BJ (cell line): ENCODE data around the gene PAIP2. TPM values are rescaled to one million over a fixed set of nuclear protein-coding genes. Genes with fewer than 3 reads are reported as not detected.

ENCODE experiments used
- CTCF ChIA-PET: fragments of 350-600 bp; formaldehyde crosslinking; extraction: SDS; loops from one replicate; lab custom pipeline; 2021; ENCODE audit warnings: antibody characterized with exemption, inconsistent platforms; lab: Yijun Ruan, JAX
- POLR2A ChIA-PET: fragments of 300-600 bp; sonication (Branson Sonifier 250); formaldehyde crosslinking; extraction: SDS; loops from one replicate; lab custom pipeline; 2021; ENCODE audit warnings: antibody characterized with exemption; lab: Charles Lee
- DNase-seq: peaks from one replicate; pipeline ENCODE4 v3.0.0-alpha.2; 2011; ENCODE audit warnings: low read depth
- H3K27me3 ChIP-seq: 2 replicates; pipeline ENCODE4 v1.6.0; 2011; ENCODE audit warnings: low read length; ENCODE audit not compliant: control insufficient read depth, insufficient read depth
- H3K36me3 ChIP-seq: 2 replicates; pipeline ENCODE4 v1.5.1; 2011; ENCODE audit warnings: low read length; ENCODE audit not compliant: control insufficient read depth, insufficient read depth
- H3K4me3 ChIP-seq: 2 replicates; pipeline ENCODE4 v1.5.1; 2011; ENCODE audit warnings: low read depth, mild to moderate bottlenecking, control low read depth, low read length
- polyA plus RNA-seq: library from polyadenylated mRNA; depleted of rRNA; stranded (reverse); fragments of >200 nt; gene quantifications from 2 replicates; pipeline ENCODE4 v1.2.3, GENCODE V29; 2011
- TF ChIP-seq, protein P1 (sequence below): IDR thresholded peaks from 2 replicates; pipeline ENCODE4 v1.5.1; 2011; ENCODE audit warnings: low read depth, mild to moderate bottlenecking, control low read depth, inconsistent platforms, low read length, moderate library complexity; ENCODE audit not compliant: insufficient read depth

The PAIP2 gene
- polyA plus RNA-seq, 1 experiment: 35.4 TPM

DNA sequence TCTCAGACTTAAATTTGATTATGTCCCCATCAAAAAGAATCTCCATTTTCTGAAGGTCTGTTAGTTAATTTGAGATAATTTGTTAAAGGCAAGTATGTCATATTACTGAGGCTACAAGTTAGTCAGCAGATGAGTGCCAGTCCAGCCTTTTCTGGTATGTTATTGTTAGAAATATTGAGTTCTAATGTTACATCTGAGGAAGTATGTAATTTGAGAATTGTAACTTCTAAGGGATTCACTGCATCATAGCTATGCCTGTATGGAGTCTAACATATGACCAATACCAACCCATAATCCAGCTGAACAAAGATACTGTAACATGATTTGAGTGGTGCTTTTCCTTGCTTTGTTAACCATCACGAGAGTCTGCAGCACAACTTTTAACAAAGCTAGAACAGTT lies 27.5 kb downstream of the PAIP2 start:
- Histone ChIP-seq H3K27me3 (no peaks in the 10 kb centered on the region), H3K36me3 (peaks cover 4% of the 10 kb centered on the region), H3K4me3 (no peak overlapping the region)
- DNase-seq: no peak
- ChIA-PET CTCF (interaction anchor here (1.6 kb wide), 1 partner anchor 8 kb away, joined by 3 read pairs; no protein-coding TSS in a partner anchor), POLR2A (interaction anchor here (0.6 to 0.7 kb wide), 2 partner anchors 25 to 35 kb away, joined by 3 to 4 read pairs; partner anchors contain the start of gene SPATA24)
- TF ChIP-seq, protein P1, sequence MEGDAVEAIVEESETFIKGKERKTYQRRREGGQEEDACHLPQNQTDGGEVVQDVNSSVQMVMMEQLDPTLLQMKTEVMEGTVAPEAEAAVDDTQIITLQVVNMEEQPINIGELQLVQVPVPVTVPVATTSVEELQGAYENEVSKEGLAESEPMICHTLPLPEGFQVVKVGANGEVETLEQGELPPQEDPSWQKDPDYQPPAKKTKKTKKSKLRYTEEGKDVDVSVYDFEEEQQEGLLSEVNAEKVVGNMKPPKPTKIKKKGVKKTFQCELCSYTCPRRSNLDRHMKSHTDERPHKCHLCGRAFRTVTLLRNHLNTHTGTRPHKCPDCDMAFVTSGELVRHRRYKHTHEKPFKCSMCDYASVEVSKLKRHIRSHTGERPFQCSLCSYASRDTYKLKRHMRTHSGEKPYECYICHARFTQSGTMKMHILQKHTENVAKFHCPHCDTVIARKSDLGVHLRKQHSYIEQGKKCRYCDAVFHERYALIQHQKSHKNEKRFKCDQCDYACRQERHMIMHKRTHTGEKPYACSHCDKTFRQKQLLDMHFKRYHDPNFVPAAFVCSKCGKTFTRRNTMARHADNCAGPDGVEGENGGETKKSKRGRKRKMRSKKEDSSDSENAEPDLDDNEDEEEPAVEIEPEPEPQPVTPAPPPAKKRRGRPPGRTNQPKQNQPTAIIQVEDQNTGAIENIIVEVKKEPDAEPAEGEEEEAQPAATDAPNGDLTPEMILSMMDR: no peak

DNA sequence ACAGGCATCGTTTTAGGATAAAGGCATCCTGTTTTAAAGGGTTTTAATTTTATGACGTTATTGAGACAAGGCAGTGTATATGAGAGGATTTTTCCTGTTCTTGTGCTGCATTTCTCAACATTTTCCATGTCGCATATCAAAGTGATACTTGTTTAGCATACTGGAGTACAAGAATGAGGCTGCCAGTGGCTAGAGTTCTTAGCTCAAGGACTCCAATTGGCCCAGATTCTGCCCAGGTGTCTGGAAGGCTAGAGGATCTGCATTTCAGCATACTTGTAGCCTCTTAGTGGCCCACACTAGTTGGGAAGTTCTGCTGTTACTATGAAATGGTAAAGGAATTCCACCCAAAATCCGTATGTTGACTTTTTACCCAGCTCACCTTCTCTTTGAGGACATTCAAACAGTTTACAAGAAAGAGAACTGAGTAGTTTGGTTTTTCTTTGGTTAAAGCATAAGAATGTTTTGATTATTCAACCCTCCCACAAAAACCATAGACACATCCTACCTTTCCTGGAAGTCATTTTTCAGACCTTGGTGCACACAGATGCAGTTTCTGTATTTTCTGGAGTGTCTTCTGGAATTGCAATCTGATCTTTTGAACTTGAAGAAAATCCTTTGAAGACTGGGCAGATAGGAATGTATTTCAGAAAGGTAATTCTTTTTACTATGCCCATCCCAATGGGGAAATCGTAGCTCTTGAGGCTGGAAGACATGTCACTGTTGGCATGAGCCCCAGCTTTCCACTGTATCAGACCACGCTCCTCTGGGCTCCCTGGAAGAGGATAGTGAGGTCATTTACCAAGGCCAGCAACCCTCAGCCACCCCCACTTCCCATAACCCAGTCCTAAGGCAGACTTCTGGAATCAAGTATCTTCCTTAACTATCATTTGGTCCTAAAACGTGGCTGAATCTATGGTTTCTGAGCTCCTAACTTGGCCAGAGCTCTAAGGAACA lies 30.1 kb downstream of the PAIP2 start:
- CTCF ChIA-PET: interaction anchor here (0.8 kb wide), 1 partner anchor 1157 kb away, joined by 3 read pairs; no protein-coding TSS in a partner anchor
- Histone ChIP-seq H3K4me3 (no peak overlapping the region), H3K27me3 (no peaks in the 10 kb centered on the region), H3K36me3 (peaks cover 3% of the 10 kb centered on the region)
- DNase-seq: no peak
- POLR2A ChIA-PET: no interaction called here
- TF ChIP-seq, protein P1: no peak

DNA sequence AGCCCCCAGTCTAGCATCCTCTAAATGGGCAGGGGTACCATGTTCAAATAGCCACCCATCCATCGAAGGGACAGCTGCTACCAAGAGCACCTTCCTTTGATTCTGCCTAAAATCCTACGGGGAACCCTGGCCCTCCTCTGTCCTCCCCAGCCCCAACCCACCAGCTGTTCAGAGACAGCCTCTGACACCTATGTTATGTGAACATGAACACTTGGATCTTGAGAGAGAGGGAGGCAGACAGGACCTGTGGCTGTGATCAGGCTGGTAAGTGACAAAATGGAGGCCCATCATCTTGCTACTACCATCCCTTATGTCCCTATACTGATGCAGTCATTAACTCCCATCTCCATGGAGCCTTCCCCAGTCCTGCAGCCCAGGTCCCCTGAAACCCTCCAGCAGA lies 33.3 kb downstream of the PAIP2 start:
- H3K4me3 ChIP-seq: no peak overlapping the region
- H3K27me3 ChIP-seq: no peaks in the 10 kb centered on the region
- POLR2A ChIA-PET: no interaction called here
- no peaks in the 10 kb centered on the region; the same call in none of the 2 replicates for H3K36me3 ChIP-seq
- DNase-seq: no peak
- TF ChIP-seq, protein P1: no peak
- CTCF ChIA-PET: interaction anchor here (1.0 kb wide), 1 partner anchor 14 kb away, joined by 3 read pairs; no protein-coding TSS in a partner anchor

DNA sequence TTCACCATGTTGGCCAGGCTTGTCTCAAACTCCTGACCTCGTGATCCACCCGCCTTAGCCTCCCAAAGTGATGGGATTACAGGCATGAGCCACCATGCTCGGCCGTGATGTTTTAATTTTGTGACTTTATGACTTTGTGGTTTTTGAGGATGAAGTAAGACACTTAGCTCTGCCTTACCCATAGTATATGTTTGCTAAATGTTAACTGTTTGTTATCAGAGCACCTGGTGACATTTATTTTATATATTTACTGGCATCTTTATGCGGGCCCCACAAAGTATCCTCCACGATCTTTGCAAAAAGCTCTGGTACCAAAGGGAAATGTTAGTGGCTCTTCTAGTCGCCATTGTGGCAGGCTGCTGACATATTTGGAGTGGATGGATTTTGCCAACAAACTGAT lies 34.7 kb downstream of the PAIP2 start:
- no peaks in the 10 kb centered on the region; the same call in none of the 2 replicates for H3K36me3 ChIP-seq
- TF ChIP-seq, protein P1: no peak
- no peak overlapping the region for H3K4me3 ChIP-seq
- ChIA-PET POLR2A (interaction anchor here (0.7 kb wide), 1 partner anchor 30 kb away, joined by 3 read pairs; no protein-coding TSS in a partner anchor), CTCF (no interaction called here)
- no peak for DNase-seq
- H3K27me3 ChIP-seq: no peaks in the 10 kb centered on the region

DNA sequence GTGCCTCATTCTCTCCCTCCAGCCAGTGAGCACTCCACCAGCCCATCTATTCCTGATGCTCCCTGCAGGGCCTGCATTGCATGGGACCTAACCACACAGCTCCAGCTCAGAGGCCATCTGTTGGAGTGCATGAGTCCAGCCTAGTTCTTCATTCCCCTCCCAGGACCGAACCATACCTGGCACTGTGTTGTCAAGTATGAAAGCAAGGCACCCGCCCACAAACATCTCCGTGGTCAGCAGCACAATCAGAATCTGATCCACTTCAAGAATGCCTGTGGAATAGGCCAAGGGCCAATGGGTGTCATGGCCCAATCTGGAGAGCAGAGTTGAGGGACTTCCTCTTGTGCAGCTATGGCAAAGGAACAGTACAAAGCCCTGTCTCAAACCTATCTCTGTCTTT lies 35.6 kb downstream of the PAIP2 start:
- TF ChIP-seq, protein P1: no peak
- Histone ChIP-seq H3K27me3 (no peaks in the 10 kb centered on the region), H3K36me3 (no peaks in the 10 kb centered on the region; the same call in none of the 2 replicates), H3K4me3 (no peak overlapping the region)
- ChIA-PET CTCF (no interaction called here), POLR2A (no interaction called here)
- no peak for DNase-seq
